Left renal cortex interstitium (tissue), 4 donors: ENCODE data around the gene CBFB. TPM values are rescaled to one million over a fixed set of nuclear protein-coding genes. Genes with fewer than 3 reads are reported as not detected.

Source experiments
- DNase-seq, 4 donors: peaks; one replicate each; pipeline ENCODE4 v3.0.0-alpha.2; 2013; ENCODE audit warnings: low read depth in 4 of 4, low spot score in 2 of 4, missing footprints in 1 of 4
- polyA plus RNA-seq, 4 donors: library from polyadenylated mRNA; unstranded; fragments of 120-200 nt; gene quantifications; one replicate each; pipeline ENCODE4 v1.2.1, GENCODE V29; 2013; ENCODE audit not compliant: insufficient read length in 4 of 4

CBFB gene
- polyA plus RNA-seq, 4 donors: 62.3 to 77.1 (median 65.0) TPM

DNA sequence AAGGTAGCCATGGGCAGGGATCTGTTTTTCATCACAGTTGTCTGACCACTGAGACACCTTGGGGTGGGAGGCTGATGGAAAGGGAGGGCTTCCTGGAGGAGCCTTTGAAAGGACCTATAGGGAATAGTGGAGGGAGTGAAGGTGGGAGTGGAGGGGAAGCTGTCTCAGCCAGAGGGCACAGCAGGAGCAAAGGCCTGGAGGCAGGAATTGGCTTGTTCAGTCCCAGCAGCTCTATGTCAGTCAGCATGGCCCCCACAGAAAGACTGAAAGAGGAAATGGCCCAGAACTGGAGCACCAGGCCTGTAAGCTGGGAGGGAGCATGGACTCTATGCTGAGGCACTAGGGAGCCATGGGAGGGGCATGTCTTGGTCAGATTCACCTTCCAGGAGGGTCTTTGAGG is 12.8 kb upstream of the CBFB start:
- no peak for DNase-seq

DNA sequence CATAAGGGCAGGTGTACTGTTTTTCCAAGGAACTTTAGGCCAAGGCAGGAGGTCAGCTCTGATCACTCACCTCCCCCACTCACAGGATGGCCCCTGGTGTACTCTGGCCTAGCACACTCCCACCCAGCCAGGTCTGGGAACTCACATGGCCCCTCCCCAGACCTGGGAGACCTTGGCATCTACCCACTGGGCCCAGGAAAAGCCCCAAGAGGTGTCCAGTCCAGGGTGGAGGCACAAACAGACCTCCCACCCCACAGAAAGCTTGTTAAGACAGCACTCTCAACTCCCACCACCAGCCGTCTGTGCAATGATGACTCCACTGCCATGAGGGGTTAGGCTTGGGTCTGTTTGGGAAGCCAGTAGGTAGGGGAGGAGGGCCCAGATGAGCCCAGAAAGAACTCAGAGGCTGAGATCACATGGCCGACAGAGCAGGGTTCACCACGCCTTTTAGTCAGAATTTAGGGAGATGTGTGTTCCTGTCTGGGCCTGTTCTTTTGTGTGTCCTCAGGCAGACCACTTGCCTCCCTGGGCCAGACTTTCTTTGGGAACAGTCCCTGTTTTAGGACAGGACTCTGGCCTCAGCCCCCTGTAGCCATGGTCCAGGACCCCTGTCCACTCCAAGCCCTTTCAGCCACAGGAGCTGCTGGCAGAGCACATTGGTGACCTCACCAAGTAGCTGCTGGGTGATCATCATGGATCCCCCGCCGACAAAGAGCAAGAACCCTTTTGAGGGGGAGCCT is 12.1 kb upstream of the CBFB start:
- DNase-seq: no peak

DNA sequence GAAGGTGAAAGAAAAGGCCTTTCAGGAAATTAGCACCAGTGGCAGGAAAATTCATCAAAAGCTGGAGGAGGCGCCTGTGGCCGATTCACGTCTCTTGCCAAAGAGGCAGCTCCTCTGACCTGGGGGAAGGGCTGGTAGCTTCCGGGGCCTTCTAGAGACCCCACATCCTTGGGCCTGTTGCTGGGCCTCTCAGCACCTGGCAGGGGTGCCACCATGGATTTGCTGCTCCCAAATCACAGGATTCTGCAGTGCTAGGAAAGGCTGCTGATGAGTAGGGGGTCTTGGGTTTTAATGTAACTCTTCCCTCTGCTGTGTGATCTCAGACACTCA is 11.6 kb upstream of the CBFB start:
- no peak for DNase-seq

DNA sequence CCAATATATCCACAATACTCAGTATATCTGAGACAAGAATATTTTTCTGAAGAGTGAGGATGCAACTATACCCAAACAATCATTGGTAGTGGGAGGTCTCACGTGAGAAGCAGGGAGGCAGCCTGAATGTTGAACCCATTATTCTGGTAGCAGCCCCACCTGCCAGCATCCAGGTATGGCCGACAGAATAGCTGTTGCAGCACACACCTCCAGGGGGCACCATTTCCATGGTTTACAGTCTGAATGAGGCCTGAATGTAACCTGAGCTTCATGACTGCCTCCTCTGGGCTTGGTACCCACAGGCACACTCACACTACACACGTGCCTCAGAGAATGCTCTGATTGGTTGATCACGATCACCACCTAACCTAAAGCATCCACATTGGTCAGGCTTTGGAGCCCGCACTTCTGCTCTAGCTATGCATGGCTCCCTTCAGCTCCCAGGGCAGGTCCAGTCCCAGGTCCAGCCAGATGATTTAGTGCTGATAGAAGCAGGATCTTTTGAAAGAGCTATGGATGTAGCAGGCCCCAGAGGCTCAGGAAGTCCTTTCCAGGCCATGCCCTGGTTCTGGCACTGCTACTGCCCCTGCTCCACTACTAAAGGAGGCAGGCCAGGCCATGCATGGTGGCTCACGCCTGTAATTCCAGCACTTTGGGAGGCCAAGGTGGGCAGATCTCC is 11.0 kb upstream of the CBFB start:
- DNase-seq: peak in 1 of 4 donors; percentile 73

DNA sequence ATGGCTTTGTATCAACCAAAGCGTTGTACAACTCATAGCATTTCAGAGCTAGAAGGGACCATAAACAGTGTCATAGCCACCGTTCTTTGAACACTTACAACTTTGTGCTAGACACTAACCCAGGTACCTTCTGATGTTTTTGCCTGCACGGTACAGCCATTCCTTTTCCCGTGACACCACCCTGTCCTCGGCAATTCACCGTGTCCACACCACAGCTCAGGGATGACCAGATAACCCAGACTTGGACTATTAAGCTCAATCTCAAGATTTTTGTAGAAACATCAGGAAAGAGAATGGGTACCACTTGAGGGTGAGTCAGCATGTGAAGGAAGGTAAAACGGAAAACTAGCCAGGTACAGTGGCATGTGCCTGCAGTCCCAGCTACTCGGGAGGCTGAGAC is 9.8 kb upstream of the CBFB start:
- no peak for DNase-seq

DNA sequence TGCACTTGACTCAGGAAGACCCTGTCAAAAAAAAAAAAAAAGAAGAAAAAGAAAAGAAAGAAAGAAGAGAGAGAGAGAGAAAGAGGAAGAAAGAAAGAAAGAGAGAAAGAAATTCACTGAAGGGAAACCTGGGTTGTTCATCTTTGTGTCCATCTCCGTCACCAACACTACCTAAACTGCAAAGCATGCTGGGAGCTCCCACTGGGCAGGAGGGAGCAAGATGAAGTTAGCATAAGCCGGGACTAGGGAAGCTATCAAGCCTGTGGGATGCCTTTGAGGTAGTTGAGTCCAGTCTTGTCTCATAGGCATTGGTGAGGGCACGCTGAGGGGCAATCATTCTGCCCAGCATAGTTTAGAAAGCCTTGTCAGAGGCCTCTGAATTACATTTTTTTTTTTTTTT is 7.6 kb upstream of the CBFB start:
- DNase-seq: no peak

DNA sequence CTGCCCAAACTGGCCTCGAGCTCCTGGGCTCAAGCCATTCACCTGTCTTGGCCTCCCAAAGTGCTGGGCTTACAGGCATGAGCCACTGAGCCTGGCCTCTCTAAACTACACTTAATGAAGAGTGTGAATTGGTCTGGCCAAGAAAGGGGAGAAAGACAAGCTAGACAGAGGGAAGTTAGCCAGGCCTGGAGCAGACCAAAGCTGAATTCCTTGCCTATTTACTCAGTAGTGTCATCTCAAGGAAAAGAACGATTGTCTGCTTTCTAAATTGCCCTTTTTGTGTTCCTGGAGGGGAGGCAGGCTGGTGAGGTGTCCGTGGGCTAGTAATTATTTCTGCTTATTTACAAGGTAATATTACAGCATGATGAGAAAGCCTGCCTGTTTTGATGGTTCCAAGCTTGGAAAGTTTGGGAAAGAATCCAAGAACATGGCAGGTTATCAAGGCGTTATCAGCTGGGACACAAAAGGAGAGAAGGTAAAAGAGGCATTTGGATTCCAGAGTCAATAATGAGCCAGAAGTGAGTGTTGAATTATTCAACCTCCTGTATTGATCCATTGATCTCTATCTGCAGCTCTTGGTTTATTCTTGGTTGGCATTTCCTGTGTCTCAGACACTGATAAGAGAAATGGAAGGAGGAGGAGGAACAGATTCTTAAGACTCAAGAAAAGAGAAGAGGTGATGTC is 6.3 kb upstream of the CBFB start:
- DNase-seq: no peak

DNA sequence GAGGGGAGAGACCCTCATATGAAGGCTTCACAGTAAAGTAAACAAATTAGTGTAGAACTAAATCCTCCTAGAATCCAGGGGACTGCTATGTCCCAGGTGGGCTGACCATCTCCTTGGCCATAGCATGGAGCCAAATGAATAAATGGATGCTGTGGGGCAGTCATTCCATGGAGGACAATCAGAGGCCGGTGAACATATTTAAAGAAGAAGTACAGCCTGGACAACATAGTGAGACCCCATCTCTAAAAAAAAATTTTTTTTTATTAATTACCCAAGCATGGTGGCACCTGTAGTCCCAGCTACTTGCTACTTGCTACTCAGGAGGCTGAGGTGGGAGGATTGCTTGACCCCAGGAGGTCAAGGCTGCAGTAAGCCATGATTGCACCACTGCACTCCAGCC is 5.3 kb upstream of the CBFB start:
- DNase-seq: no peak

DNA sequence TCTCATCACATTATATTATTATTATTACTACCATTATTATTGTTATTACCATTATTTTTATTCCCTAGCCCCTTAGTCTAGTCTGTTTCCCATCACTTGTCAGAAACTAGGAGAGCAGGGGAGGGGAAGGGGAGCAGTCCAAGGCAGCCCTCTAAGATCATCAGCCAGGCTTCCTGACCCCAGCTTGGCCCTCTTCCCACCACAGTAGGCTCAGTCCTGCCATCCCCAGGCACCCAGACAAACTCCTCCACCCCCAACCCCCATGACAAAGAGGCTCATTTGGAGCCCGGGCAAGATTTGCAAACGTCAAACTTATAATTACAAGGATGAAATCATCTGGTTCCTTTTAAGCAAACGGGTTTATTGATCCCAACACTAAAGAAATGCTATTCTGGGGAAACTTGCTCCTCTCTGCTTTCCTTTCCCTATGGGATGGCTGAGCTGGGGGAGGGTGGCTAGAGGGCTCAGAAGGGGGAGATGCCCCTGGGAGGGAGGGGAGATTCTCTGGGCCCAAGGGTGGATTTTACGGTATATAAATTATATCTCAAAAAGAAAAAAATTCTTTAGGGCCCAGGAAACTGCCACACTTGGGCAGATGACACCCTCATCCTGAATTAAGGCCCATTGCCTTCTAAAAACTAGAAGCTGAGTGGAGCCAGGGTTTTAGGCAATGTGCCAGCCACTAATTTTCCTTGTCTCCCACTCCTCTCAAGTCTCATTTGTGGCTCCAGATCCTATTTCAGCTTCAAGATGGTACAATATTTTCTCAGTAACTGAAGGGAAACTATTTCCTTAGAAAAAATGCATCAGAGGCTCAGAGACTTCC is 4.4 kb upstream of the CBFB start:
- peak in 1 of 4 donors; percentile 29 for DNase-seq

DNA sequence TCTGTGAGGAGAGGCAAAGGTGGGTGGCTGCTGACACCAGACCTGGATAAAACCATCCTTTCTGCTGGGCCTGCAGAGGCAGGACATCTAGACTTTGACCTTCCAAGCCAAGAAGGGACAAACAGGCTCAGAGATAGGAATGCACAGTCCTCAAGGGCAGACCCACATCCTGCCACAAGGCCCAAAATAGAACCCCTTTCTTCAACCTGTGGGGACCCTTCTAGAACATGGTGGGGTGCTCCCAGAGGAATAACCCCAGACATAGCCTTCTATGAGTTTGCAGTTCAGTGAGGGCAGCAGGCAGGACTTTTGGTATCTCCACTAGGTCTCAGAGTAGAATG is 3.8 kb upstream of the CBFB start:
- DNase-seq: no peak

DNA sequence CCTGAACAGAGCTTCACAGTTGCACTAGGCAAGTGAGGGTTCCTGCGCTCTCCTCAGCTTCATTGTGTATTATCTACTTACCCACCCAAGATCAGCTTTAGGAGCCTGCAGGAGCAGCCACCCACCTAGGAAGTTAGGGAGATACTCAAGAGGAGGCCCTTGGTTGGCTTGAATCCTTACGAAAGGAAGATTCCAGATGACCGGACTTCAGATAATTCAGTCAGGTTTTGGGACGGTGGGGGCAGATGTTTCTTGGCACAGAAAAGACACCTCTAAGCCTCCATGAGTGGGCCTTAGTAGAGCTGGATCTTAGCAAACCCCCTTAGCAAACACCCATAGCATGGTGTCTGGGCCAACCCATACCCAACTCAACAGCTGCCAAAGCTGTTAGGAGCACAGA is 2.4 kb upstream of the CBFB start:
- no peak for DNase-seq

DNA sequence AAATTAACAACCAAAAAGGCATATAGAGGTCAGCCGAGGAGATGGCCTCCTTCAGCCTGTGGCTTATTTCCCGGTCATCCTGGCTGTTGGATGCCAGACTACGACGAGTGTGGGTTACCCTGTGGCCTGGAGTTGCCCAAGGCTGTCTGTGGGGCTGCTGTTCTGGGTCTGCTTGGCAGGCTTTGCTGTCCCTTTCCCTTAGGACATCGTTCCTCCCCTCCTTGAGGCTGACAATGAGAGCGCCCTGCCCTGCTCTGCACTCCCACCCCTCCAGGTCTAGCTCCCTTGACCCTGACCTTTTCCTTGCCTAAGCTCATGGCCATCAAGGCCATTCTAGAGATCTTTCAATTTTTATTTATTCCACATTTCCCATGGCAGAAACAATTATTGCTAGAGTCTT is 1.9 kb upstream of the CBFB start:
- DNase-seq: no peak

DNA sequence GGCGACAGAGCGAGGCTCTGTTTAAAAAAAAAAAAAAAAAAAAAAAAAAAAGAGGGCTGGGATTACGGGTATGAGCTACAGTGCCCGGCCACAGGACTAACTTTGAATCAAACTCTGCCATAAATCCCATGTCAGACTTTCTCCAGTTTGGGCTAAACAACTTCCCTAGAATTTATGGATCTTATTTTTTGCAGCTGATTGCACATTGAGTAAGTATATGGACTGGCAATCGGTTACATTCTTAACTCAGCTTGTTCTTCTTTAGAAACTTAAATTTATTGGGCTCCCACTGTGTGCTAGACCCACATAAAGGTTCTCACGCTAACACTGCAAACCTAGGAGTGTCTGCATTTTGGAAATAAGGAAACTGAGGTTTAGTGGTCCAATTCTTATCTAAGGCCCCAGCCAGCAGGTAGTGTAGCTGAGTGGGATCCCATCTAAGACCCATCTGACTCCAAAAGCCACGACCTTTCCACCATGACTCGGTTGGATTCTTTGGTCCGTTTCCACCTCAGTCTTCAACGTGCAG is 718 bp upstream of the CBFB start:
- DNase-seq: no peak

DNA sequence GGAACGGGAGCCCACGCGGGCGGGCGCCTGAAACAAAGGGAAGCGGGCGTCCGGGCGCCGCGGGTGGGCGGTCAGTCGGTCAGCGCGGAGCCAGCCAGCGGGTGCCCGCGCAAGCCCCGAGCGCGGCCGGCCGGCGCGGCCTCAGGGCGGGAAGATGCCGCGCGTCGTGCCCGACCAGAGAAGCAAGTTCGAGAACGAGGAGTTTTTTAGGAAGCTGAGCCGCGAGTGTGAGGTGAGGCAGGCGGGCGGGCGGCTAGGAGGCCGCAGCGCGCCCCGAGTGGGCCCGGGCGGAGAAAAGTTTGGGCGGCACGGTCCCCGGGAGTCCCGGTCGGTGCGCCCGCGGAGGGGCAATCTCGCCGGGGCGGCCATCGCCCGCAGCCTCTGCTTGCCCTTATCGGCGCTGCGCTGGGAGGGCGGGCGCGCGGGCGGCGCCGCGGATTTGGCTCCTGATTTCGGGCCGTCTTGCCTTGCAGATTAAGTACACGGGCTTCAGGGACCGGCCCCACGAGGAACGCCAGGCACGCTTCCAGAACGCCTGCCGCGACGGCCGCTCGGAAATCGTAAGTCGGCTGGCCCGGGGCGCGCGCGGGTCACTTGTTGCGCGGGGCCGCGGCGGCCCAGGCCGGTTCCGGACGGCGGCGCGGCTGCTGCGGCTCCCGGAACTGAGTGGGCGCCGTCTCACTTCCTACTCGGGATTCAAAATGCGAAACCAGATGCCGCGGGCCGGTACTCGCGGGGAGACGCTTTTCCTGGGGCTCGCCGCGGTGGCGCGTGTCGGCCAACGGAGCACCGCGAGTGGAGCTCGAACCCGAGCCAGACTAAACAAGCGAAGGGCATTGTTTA is 526 bp downstream of the CBFB start:
- DNase-seq: no peak

DNA sequence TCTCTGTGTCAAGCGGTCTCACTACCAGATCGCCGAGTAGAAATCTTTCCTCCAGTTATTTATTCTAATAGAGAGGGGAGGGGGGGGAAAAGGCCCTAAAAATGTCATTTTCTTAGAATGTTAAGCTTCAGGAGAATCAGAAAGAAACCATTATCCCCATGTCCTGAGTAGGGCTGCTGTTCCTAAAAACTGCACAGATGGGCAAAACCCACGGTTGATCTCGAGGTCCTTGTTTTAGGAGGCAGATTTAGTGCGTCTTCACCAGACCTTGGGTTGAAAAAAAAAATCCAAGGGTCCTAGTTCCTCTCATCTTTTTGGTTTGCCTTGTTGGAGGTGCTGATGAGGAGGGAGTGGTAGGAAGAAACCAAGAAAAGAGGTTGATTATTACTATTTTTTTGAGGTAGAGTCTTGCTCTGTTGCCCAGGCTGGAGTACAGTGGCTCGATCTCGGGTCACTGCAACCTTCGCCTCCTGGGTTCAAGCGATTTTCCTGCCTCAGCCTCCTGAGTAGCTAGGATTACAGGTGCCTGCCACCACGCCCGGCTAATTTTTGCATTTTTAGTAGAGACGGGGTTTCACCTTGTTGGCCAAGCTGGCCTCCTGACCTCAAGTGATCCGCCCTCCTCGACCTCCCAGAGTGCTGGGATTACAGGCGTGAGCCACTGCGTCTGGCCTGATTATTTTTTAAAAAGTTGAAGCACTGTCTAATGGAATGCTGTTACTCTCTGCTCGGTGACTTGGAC is 1.4 kb downstream of the CBFB start:
- DNase-seq: no peak

DNA sequence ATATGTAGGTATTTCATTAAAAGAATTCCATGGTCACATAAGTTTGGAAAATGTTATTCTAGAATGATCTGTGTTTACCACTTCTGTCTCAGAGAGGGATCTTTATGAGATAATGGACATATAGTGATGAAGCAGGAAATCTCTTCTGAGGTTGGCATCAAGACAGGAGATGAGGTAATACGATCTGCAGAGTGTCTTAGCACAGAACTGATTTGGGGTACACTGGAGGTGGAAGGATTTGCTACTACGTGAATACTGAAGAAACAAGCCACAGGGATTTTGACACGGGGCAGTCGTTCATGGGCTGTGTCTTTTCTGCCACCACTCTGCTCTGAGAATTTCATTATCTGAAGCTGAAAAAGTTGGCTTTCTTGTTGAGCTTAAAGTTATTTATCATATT is 5.5 kb downstream of the CBFB start:
- no peak for DNase-seq

DNA sequence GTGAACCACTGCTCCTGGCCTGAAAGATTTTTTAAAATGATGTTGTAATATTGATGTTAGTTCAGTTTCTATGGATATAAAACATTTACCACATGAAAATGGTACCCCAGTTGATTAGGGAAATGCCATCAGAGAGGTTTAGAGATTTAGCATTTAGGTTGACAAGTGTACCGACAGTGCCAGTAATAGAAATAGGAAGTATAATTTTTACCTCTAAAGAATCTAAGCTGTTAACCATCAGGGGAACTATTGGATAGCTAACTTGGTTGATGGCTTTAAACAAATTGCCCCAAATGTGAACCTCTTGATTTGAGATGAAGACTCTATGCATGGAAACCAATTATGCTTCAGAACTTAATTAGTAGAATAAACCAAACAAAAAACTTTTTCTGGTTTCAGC is 6.4 kb downstream of the CBFB start:
- no peak for DNase-seq

DNA sequence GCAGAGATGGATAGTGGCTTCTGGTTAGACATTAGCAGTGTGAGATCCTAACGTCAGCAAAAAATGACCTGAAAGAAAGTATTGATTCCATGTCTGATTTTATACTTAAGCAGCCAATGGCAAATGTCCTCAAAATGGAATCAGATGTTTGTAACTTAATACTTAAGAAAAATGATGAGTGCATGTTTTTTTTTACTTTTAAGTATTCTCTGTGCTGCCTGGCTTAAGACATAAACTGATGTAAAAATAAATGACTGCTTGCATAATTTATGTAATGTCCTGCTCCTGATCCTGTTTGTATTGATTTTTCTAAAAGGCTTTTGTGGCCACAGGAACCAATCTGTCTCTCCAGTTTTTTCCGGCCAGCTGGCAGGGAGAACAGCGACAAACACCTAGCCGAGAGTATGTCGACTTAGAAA is 7.4 kb downstream of the CBFB start:
- DNase-seq: no peak

DNA sequence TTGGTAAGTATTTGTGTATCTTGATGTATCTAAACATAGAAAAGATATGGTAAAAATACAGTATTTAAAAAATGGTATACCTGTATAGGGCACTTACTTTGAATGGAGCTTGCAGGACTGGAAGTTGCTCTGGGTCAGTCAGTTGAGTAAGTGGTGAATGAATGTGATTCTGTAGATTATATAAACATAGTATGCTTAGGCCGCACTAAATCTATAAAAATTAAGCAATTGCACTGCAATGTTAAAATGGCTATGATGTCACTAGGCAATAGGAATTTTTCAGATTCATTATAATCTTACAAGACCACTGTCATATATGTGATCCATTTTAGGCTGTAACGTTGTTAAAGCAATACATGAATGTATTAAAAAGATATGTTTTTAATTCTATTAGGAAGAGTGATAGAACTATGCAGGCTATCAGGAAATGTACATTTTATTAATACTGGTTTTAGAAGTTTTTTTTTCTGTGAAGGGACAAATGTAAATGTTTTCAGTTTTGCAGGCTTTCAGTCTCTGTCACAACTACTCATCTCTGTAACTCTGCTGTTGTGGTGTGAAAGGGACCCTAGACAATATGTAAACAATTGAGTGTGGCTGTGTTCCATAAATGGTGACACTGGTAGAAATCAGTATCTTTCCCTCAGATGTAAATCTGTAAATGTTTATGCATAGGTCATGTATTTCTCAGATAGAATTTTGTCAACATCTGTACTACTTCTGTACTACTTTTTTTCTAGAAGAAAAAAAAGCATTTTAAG is 10.5 kb downstream of the CBFB start:
- DNase-seq: no peak
